WERI-Rb-1 (cell line): ENCODE results near the gene RABL6.

ENCODE experiments used
- DNase-seq: peaks from one replicate; pipeline ENCODE4 v3.0.0-alpha.2; 2020
- H3K27ac ChIP-seq: fragments of 250-450 bp; sonication (Bioruptor Pico); 2 replicates; pipeline ENCODE4 v1.5.1; 2020; ENCODE audit warnings: mild to moderate bottlenecking, moderate library complexity
- H3K27me3 ChIP-seq: fragments of 250-450 bp; sonication (Bioruptor Pico); 2 replicates; pipeline ENCODE4 v1.5.1; 2021; ENCODE audit warnings: mild to moderate bottlenecking, low read depth, moderate library complexity; ENCODE audit not compliant: insufficient read depth, severe bottlenecking
- H3K36me3 ChIP-seq: fragments of 250-450 bp; sonication (Bioruptor Pico); 2 replicates; pipeline ENCODE4 v1.5.1; 2020; ENCODE audit warnings: mild to moderate bottlenecking, moderate library complexity
- H3K4me3 ChIP-seq: 2 replicates; pipeline ENCODE4 v1.5.1; 2011; ENCODE audit warnings: low read depth, mild to moderate bottlenecking, control low read depth, low read length
- H3K9me3 ChIP-seq: fragments of 250-450 bp; sonication (Bioruptor Pico); 2 replicates; pipeline ENCODE4 v1.5.1; 2021; ENCODE audit warnings: mild to moderate bottlenecking, moderate library complexity; ENCODE audit not compliant: severe bottlenecking
- TF ChIP-seq, protein P1 (sequence below): IDR thresholded peaks from 2 replicates; pipeline ENCODE4 v1.5.1; 2011; ENCODE audit warnings: low read depth, mild to moderate bottlenecking, control low read depth, inconsistent platforms, low read length

RABL6 gene

DNA sequence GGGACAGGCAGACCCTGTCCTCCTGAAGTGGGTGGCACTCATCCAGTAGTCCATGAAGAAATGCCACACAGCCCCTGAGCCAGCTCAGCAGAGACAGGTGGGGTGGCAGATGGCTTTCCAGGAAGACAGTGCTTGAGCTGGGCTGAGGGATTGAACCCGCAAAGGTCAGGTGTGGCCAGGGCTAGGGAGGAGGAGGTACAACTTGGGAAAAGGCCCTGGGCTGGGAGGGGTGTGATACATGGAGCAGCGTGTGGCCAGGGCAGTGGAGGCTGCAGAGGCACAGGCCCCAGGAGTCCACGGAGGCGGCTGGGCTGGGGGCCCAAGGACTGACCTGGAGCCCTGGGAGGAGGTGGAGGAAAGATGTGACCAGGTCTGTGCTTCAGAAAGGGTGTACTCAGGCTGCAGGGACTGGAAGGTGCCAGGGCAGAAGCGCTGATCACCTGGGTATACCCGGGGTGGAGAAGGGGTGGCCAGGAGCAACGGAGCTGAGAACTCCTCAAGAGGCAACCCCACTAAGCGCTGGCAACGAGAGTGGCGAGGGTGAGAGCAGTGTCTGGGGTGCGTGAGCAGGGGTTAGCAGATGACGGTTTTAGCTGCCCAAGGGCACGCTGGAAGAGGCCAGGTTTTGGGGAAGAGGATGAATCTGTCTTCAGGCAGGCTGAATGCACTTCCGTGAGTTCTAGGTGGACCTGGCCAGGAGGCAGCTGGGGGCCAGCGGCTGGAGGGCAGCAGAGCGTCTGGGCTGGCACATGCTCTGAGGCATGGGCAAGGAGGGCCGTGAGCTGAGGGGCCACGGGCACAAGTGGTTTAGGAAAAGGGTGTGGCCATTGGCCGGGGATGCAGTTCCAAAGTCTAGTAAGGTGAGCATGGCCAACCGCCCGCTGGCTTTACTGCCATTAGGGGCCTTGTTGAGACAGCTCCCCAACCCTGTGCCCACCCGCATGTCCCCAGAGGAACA is 3.9 kb upstream of the RABL6 start:
- no peaks in the 10 kb centered on the region for H3K27me3 ChIP-seq
- TF ChIP-seq, protein P1, sequence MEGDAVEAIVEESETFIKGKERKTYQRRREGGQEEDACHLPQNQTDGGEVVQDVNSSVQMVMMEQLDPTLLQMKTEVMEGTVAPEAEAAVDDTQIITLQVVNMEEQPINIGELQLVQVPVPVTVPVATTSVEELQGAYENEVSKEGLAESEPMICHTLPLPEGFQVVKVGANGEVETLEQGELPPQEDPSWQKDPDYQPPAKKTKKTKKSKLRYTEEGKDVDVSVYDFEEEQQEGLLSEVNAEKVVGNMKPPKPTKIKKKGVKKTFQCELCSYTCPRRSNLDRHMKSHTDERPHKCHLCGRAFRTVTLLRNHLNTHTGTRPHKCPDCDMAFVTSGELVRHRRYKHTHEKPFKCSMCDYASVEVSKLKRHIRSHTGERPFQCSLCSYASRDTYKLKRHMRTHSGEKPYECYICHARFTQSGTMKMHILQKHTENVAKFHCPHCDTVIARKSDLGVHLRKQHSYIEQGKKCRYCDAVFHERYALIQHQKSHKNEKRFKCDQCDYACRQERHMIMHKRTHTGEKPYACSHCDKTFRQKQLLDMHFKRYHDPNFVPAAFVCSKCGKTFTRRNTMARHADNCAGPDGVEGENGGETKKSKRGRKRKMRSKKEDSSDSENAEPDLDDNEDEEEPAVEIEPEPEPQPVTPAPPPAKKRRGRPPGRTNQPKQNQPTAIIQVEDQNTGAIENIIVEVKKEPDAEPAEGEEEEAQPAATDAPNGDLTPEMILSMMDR, result no peak
- peak; percentile 93 for DNase-seq
- H3K36me3 ChIP-seq, result peaks cover 39% of the 10 kb centered on the region
- no peaks in the 10 kb centered on the region for H3K9me3 ChIP-seq
- no peak overlapping the region for H3K4me3 ChIP-seq
- peak overlapping the region; percentile 90 for H3K27ac ChIP-seq

DNA sequence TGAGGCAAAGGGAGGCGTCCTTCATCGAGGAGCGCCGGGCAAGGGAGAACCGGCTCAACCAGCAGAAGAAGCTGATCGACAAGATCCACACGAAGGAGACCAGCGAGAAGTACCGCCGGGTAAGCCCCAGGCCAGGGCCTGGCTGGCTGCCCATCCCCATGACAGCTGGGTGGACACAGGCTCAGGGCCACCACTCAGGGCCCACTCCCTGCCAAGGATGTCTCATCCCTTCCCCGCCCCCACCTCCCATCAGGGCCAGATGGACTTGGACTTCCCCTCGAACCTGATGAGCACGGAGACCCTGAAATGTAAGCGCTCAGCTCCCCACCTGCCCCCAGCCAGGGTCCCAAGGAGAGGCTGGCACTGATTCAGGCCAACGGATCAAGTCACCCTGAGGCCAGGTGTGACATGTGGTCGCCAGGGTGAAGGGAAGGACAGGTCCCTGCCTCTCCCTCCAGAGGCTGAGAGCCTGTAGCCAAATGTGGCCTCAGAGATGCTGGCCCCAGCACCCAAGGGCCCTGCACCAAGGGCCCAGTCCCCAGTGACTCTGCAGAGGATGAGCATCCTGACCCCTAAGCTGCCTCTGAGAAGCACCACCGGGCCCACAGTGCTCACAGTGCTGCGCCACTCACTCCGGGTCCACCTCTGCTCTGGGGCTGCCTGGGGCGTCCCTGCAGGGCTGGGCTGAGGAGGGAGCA is 3.1 kb upstream of the RABL6 start:
- DNase-seq, result peak; percentile 58
- peaks cover 47% of the 10 kb centered on the region for H3K36me3 ChIP-seq
- TF ChIP-seq, protein P1, result no peak

DNA sequence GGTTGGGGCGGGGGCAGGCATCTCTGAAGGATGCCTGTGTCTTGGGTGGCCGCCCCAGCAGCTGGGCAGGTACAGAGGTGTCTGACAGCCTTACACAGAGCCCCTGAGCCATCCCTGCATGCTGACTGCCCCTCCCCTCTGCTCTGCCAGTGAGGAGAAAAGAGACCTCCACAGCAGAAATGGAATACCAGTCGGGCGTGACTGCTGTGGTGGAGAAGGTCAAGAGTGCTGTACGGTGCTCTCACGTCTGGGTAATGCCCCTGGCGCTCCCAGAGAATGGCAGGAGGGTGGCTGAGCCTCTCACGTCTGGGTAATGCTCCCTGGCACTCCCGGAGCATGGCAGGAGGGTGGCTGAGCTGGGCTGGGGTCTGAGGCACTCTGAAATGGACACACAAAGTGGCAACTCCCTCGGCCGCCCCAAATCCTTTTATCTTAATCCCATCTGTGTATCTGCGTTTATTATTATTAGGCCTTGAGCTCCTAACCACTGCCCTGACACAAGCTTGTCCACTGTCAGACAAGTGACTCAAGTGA is 2.5 kb upstream of the RABL6 start:
- no peak for DNase-seq
- TF ChIP-seq, protein P1, result no peak
- Histone ChIP-seq H3K27me3 (no peaks in the 10 kb centered on the region), H3K36me3 (peaks cover 53% of the 10 kb centered on the region), H3K27ac (peak overlapping the region; percentile 90), H3K9me3 (no peaks in the 10 kb centered on the region), H3K4me3 (no peak overlapping the region)

More for the DNA sequence above, 3.1 kb upstream of the RABL6 start:
- Histone ChIP-seq H3K9me3 (no peaks in the 10 kb centered on the region), H3K27me3 (no peaks in the 10 kb centered on the region), H3K27ac (peak overlapping the region; percentile 90), H3K4me3 (no peak overlapping the region)

DNA sequence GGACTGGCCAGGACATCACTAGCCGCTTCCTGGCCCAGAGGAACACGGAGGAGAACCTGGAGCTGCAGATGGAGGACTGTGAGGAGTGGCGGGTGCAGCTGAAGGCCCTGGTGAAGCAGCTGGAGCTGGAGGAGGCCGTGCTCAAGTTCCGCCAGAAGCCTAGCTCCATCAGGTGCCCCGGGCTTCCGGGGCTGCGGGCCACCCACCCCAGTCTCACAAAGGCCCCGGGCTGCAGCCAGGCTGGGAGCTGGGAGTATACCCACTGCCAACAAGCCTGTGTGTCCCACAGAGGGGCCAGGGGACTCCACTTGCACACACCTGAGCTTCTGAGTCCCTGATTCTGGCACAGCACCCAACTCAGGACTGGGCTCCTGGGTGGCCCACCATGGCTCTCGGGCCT is 1.7 kb upstream of the RABL6 start:
- no peak for DNase-seq
- H3K27me3 ChIP-seq, result no peaks in the 10 kb centered on the region
- TF ChIP-seq, protein P1, result no peak
- H3K27ac ChIP-seq, result peak overlapping the region; percentile 90
- H3K4me3 ChIP-seq, result no peak overlapping the region
- no peaks in the 10 kb centered on the region for H3K9me3 ChIP-seq
- peaks cover 61% of the 10 kb centered on the region for H3K36me3 ChIP-seq

DNA sequence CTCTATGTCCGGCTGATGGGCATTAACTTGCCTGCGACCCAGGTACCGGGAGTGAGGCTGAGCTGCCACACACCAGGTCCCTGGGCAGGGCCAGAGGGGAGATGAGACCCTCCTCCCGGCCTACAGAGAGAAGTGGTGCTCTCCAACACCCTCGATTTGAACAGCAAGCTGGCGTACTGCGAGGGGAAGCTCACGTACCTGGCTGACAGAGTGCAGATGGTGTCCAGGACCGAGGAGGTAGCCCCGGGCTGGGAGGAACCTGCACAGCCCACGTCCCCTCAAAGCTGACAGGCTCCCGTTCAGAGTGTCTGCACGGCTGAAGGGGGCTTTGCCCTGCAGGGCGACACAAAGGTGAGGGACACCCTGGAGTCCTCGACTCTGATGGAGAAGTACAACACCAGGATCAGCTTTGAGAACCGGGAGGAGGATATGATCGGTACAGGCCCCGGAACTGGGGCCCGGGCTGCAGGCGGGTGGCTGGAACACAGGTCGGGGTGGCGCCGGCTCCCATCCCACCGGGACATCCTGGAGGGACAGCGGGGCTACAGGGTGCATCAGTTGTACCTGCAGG is 1.0 kb upstream of the RABL6 start:
- H3K4me3 ChIP-seq, result peak overlapping the region; percentile 61
- TF ChIP-seq, protein P1, result no peak
- peaks cover 68% of the 10 kb centered on the region for H3K36me3 ChIP-seq
- no peaks in the 10 kb centered on the region for H3K27me3 ChIP-seq
- no peaks in the 10 kb centered on the region for H3K9me3 ChIP-seq
- H3K27ac ChIP-seq, result peak overlapping the region; percentile 99
- DNase-seq, result no peak
